ENCODE results near the gene MCUB. TPM values are rescaled to one million over a fixed set of nuclear protein-coding genes. Genes with fewer than 3 reads are reported as not detected.

Gene MCUB
- total RNA-seq, 1 donor from 2014 or later = 9.0 TPM

GRCh38 chr4:109729117-109729717 lies 169.2 kb downstream of the MCUB start:
- DNase-seq (ENCODE audit: low spot score) = peak; percentile 43

DNA sequence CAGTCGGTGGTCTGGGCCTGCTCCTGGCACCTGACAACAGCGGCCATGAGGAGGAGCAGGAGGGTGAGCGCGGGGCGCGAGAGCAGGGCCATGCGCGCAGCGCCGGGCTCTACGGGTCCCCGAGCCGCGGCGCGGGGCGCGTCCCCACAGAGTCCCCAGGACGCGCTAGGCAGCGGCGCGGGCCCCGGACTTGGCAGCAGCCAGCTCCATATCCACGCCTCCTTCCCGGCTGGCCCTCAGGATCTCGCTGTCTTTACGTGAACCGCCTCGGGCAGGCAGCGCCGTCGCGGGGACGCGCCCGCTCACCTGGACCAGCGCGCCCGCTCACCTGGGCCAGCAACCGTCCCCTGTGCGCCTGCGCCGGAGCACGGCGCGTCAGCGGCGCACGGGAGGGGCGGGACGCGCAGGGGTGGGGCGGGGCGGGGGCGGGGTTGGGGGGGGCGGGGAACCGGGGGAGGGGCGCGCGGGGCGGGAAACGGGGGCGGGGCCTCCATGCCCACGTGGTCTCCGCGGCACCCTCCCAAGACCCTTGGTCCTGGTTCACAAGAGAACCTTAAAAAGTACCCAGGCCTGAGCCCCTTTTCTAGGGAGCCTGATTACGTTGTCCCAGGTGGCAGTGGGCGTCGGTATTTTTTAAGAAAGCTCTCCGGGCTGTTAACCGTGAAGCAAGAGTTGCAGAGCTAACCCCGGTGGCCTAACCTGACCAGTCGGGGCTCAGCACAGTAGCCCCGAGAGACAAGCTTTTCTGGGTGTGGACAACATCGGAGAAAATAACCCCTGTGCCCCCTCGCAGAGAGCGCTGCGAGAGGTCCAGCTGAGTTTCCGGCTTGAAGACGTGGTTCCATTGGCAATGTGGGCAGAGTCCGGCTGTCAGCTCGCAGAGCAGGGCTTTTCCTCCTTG lies 169.9 kb downstream of the MCUB start, which contains the start of gene PLA2G12A:
PLA2G12A (minus strand) TSS at position 353 of the 901 bp plus-strand sequence; CDS start at position 92, 261 bp downstream.
- peak; percentile 83 for DNase-seq (ENCODE audit: low spot score)

DNA sequence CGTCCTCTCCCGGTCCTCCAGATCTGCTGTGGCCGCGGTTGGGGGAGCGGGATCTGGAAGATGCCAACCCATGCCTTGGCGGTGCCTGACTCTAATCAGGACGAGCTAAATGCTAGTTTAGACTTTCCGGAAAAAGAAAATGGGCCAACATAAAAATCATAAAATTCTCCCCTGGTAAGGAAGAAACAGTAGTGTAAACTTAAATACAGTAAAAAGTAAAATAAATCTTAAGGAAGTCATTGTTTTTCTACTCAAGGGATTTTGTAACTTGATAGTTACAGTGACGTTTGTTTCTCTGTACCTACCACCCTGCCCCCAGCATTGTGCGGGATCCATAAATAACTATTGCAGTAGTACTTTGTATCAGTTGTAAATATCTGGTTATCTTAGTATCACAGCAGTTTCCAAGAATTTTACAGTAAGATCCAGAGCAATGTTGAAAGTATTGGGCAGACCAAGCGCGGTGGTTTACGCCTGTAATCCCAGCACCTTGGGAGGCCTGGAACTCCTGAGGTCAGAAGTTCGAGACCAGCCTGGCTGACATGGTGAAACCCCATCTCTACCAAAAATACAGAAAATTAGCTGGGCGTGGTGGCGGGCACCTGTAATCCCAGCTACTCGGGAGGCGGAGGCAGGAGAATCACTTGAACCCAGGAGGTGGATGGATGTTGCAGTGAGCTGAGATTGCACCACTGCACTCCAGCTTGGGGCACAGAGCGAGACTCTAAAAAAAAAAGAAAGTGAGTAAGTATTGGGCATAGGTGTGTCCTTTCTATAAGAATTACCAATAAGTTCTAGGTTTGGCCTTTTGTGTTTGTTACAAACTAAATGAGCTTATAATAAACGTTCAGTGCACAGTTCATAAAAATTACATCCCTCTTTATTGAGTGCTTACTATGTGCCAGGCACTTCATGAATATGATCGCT lies 170.8 kb downstream of the MCUB start:
- no peak for DNase-seq (ENCODE audit: low spot score)

DNA sequence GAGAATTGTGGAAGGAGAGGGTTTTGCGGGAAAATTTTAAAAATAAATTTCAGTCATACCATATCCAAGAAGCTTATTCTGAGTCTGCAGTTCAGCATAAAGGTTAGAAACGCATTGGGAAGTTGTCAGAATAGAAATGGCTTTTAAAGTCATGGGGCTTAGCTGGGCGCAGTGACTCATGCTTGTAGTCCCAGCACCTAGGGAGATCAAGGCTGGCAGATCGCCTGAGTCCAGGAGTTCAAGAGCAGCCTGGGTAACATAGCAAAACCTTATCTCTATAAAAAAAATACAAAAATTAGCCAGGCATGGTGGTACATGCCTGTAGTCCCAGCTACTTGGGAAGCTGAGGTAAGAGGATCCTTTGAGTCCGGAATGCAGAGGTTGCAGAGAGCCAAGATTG lies 173.7 kb downstream of the MCUB start:
- DNase-seq (ENCODE audit: low spot score) = no peak

DNA sequence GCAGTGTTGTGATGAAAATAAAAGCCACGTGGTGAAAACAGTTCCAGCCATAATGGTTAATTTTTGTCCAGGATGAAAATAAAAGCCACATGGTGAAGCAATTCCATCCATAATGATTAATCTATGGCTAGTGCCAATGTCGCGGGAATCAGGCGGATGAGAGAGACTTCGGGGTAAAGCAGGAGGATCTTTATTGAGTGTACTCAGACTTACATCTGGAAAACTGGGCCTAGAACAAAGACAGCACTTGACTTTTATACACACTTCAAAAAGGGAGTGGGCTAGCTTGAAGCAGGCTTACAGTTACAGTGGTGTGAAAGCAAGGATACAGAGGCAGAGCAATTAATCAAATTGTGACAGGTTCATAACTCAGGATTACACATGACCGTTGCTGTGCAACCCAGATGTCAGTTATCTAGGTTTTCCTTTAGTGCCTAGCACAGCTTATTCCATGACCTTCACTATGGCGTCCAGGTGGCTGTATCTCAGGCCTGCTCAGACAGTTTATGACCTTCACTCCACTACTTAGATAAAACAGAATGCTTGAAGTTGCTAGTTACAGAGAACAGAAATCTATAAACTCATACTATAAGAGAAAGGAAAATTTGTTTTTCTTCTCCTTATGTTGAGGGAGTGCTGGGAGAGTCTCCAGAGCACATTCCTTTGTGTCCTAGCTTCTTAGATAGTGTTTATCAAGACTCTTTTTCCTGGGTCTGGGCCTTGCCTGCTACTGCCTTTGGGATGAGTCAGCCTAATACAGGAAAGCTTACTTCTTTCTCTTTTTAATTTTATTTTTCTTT lies 175.7 kb downstream of the MCUB start:
- no peak for DNase-seq (ENCODE audit: low spot score)

Other genes with a start within 250 kb of the MCUB start
- gene SEC24B, start 126.4 kb upstream of the MCUB start, total RNA-seq = 45.2 TPM
- gene CASP6, start 143.2 kb downstream of the MCUB start, total RNA-seq = 24.5 TPM
- gene PLA2G12A, start 169.8 kb downstream of the MCUB start, total RNA-seq = 30.9 TPM
- gene CFI, start 241.8 kb downstream of the MCUB start, total RNA-seq = 21.3 TPM